Activated naive CD8-positive, alpha-beta T cell treated with anti-CD3 and anti-CD28 coated beads, Interleukin-2, amount 50 U/mL, for 24 hours (primary cell): ENCODE measurements around the gene SYNJ2.
A peak's percentile ranks its signal among the peaks of the same experiment; 100 is the strongest.

ENCODE experiments used
- ATAC-seq: fragments of 150-1000 bp; cut with Tn5 transposase; one replicate; pipeline ENCODE4 v1.10.0; 2021
- DNase-seq: peaks from one replicate; pipeline ENCODE4 v3.0.0; 2021
- H3K27ac Mint-ChIP-seq: one replicate; pipeline ENCODE4 v1.8.0; 2021; ENCODE audit warnings: mild to moderate bottlenecking, mixed read lengths
- H3K27me3 Mint-ChIP-seq: one replicate; pipeline ENCODE4 v1.8.0; 2021; ENCODE audit warnings: mixed read lengths
- H3K36me3 Mint-ChIP-seq: one replicate; pipeline ENCODE4 v1.8.0; 2021; ENCODE audit warnings: low read depth, mixed read lengths
- H3K4me1 Mint-ChIP-seq: one replicate; pipeline ENCODE4 v1.8.0; 2021; ENCODE audit warnings: mixed read lengths
- H3K4me3 Mint-ChIP-seq: one replicate; pipeline ENCODE4 v1.8.0; 2021; ENCODE audit warnings: mild to moderate bottlenecking, moderate library complexity, mixed read lengths
- H3K9me3 Mint-ChIP-seq: one replicate; pipeline ENCODE4 v1.8.0; 2021; ENCODE audit warnings: mixed read lengths

SYNJ2 gene

DNA sequence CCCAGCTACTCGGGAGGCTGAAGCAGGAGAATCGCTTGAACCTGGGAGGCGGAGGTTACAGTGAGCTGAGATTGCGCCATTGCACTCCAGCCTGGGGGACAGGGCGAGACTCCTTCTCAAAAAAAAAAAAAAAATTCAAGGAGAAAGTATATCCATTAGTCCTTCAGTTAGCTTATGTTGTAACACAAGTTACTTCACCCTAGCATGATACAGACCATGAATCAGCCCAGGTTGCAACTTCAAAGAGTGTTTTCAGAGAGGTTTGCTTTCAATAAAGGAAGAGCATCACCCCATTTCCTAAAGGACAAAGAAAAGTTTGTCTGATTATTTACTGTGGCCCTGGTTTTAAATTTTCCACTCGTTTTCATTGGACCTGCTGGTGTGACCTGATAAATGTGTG is 113.4 kb downstream of the SYNJ2 start:
- Mint-ChIP-seq H3K9me3 (no peaks in the 10 kb centered on the region), H3K4me3 (no peak overlapping the region), H3K27ac (no peak overlapping the region), H3K27me3 (no peaks in the 10 kb centered on the region), H3K36me3 (peaks cover 28% of the 10 kb centered on the region), H3K4me1 (no peaks in the 10 kb centered on the region)
- ATAC-seq (no peak), DNase-seq (no peak)

DNA sequence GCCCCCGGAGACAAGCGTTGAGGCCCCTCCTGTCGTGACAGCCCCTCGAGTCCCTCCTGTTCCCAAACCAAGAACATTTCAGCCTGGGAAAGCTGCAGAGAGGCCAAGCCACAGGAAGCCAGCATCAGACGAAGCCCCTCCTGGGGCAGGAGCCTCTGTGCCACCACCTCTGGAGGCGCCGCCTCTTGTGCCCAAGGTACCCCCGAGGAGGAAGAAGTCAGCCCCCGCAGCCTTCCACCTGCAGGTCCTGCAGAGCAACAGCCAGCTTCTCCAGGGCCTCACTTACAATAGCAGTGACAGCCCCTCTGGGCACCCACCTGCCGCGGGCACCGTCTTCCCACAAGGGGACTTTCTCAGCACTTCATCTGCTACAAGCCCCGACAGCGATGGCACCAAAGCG is 114.0 kb downstream of the SYNJ2 start:
- DNase-seq (no peak), ATAC-seq (no peak)
- Mint-ChIP-seq H3K9me3 (no peaks in the 10 kb centered on the region), H3K36me3 (peaks cover 28% of the 10 kb centered on the region), H3K27me3 (no peaks in the 10 kb centered on the region), H3K4me3 (no peak overlapping the region), H3K27ac (no peak overlapping the region), H3K4me1 (no peaks in the 10 kb centered on the region)

DNA sequence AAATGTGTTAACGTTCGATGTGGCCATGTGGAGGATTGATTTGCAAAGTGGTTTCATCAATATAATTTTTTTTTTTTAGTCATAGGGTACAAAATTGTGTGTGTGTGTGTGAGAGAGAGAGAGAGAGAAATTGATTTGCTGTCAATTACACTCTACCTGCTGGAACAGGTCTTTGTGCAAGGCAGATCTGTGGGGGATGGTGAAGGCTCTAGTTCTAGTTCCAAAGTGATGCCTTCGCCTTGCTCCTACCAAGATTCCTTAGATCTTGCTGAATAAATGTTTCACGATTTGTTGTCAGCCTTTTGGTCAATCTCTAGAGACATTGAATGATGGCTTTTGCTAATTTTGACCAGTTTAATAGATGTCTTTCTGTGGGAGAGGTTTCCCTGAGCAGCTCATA is 121.6 kb downstream of the SYNJ2 start:
- H3K27ac Mint-ChIP-seq, result no peak overlapping the region
- H3K4me3 Mint-ChIP-seq, result no peak overlapping the region
- ATAC-seq (no peak), DNase-seq (no peak)
- no peaks in the 10 kb centered on the region for H3K9me3 Mint-ChIP-seq
- H3K36me3 Mint-ChIP-seq, result peaks cover 8% of the 10 kb centered on the region
- H3K27me3 Mint-ChIP-seq, result no peaks in the 10 kb centered on the region
- H3K4me1 Mint-ChIP-seq, result no peaks in the 10 kb centered on the region

DNA sequence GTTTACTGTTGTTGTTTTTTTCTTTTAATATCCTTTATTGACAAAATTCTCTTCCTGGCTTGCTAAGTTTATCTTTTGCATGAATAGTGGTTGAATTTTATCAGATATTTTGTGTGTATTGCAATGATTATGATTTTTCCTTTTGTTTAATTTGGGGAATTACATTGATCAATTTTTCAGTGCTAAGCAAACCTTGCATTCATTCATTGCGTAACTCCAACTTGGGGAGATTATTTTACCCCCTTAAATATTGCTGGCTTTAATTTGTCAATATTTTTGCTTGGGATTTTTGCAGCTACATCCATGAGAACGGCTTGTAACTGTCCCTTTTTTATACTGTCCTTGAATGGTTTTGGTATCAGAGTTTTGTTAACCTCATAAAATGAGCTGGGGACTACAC is 123.0 kb downstream of the SYNJ2 start:
- ATAC-seq (no peak), DNase-seq (no peak)
- Mint-ChIP-seq H3K4me3 (no peak overlapping the region), H3K4me1 (no peaks in the 10 kb centered on the region), H3K27me3 (no peaks in the 10 kb centered on the region), H3K36me3 (peaks cover 8% of the 10 kb centered on the region), H3K27ac (no peak overlapping the region), H3K9me3 (no peaks in the 10 kb centered on the region)

DNA sequence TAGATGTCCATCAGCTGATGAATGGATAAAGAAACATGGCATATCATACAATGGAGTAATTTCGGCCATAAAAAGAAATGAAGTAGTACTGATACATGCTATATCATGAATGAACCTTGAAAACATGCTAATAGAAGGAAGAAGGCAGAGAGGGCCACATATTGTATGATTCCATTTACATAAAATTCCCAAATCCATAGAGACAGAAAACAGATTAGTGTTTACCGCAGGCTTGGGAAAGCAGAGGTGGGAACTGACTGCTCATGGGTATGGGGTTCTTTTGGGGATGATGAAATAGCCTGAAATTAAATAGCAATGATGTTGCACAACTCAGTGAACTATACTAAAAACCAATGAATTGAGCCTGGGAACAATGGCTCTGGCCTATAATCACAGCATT is 128.1 kb downstream of the SYNJ2 start:
- no peak for DNase-seq
- ATAC-seq, result no peak
- H3K9me3 Mint-ChIP-seq, result no peaks in the 10 kb centered on the region
- H3K4me3 Mint-ChIP-seq, result no peak overlapping the region
- no peaks in the 10 kb centered on the region for H3K27me3 Mint-ChIP-seq
- H3K36me3 Mint-ChIP-seq, result peaks cover 7% of the 10 kb centered on the region
- H3K27ac Mint-ChIP-seq, result no peak overlapping the region
- no peaks in the 10 kb centered on the region for H3K4me1 Mint-ChIP-seq

- H3K27me3 Mint-ChIP-seq, result no peaks in the 10 kb centered on the region
- DNase-seq, result no peak
- H3K4me1 Mint-ChIP-seq, result no peaks in the 10 kb centered on the region
- H3K4me3 Mint-ChIP-seq, result no peak overlapping the region
- ATAC-seq, result no peak
- H3K36me3 Mint-ChIP-seq, result peaks cover 7% of the 10 kb centered on the region
- no peaks in the 10 kb centered on the region for H3K9me3 Mint-ChIP-seq
- H3K27ac Mint-ChIP-seq, result no peak overlapping the region
These were observed 129.3 kb downstream of the SYNJ2 start for GRCh38 chr6:158110986-158111385.

GRCh38 chr6:158111987-158112386 is 130.3 kb downstream of the SYNJ2 start:
- no peaks in the 10 kb centered on the region for H3K9me3 Mint-ChIP-seq
- no peaks in the 10 kb centered on the region for H3K27me3 Mint-ChIP-seq
- peaks cover 7% of the 10 kb centered on the region for H3K36me3 Mint-ChIP-seq
- H3K4me1 Mint-ChIP-seq, result no peaks in the 10 kb centered on the region
- ATAC-seq (no peak), DNase-seq (no peak)
- H3K4me3 Mint-ChIP-seq, result no peak overlapping the region
- no peak overlapping the region for H3K27ac Mint-ChIP-seq

GRCh38 chr6:158113802-158114201 is 132.1 kb downstream of the SYNJ2 start:
- no peak overlapping the region for H3K4me3 Mint-ChIP-seq
- no peak overlapping the region for H3K27ac Mint-ChIP-seq
- no peaks in the 10 kb centered on the region for H3K4me1 Mint-ChIP-seq
- no peaks in the 10 kb centered on the region for H3K9me3 Mint-ChIP-seq
- ATAC-seq (no peak), DNase-seq (no peak)
- H3K36me3 Mint-ChIP-seq, result peaks cover 9% of the 10 kb centered on the region
- no peaks in the 10 kb centered on the region for H3K27me3 Mint-ChIP-seq

- H3K4me1 Mint-ChIP-seq, result no peaks in the 10 kb centered on the region
- no peaks in the 10 kb centered on the region for H3K9me3 Mint-ChIP-seq
- peaks cover 2% of the 10 kb centered on the region for H3K36me3 Mint-ChIP-seq
- no peak overlapping the region for H3K27ac Mint-ChIP-seq
- H3K27me3 Mint-ChIP-seq, result no peaks in the 10 kb centered on the region
- no peak overlapping the region for H3K4me3 Mint-ChIP-seq
- ATAC-seq (no peak), DNase-seq (no peak)
These were observed 133.4 kb downstream of the SYNJ2 start for GRCh38 chr6:158115102-158115501.

- DNase-seq (no peak), ATAC-seq (no peak)
- Mint-ChIP-seq H3K4me3 (no peak overlapping the region), H3K36me3 (peaks cover 2% of the 10 kb centered on the region), H3K27ac (no peak overlapping the region), H3K27me3 (no peaks in the 10 kb centered on the region), H3K9me3 (no peaks in the 10 kb centered on the region), H3K4me1 (no peaks in the 10 kb centered on the region)
These were observed 133.8 kb downstream of the SYNJ2 start for GRCh38 chr6:158115508-158115907.

GRCh38 chr6:158118886-158119285 is 137.2 kb downstream of the SYNJ2 start:
- H3K4me3 Mint-ChIP-seq, result no peak overlapping the region
- H3K27ac Mint-ChIP-seq, result no peak overlapping the region
- H3K36me3 Mint-ChIP-seq, result peaks cover 6% of the 10 kb centered on the region
- DNase-seq, result no peak
- H3K27me3 Mint-ChIP-seq, result no peaks in the 10 kb centered on the region
- ATAC-seq, result no peak
- H3K4me1 Mint-ChIP-seq, result no peaks in the 10 kb centered on the region
- no peaks in the 10 kb centered on the region for H3K9me3 Mint-ChIP-seq

GRCh38 chr6:158121335-158121734 is 139.7 kb downstream of the SYNJ2 start:
- Mint-ChIP-seq H3K27me3 (no peaks in the 10 kb centered on the region), H3K4me3 (no peak overlapping the region), H3K4me1 (no peaks in the 10 kb centered on the region), H3K36me3 (peaks cover 7% of the 10 kb centered on the region), H3K27ac (no peak overlapping the region), H3K9me3 (no peaks in the 10 kb centered on the region)
- DNase-seq, result no peak
- no peak for ATAC-seq

DNA sequence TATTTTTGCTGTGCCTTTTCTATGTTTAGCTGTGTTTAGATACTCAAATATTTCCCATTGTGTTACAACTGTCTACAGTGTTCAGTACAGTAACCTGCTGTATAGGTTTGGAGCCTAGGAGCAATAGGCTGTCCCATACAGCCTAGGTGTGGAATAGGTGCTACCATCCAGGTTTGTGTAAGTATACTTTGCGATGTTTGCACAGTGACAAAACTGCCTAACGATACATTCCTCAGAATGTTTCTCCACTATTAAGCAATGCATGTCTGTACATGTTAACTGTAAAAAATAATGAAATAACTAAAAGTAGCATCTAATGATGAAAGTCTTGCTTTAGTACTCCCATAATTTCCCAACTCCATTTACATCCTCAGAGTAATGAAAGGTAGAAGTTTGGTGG is 140.4 kb downstream of the SYNJ2 start:
- Mint-ChIP-seq H3K27me3 (no peaks in the 10 kb centered on the region), H3K36me3 (peaks cover 7% of the 10 kb centered on the region), H3K27ac (no peak overlapping the region), H3K4me3 (no peak overlapping the region), H3K9me3 (no peaks in the 10 kb centered on the region), H3K4me1 (no peaks in the 10 kb centered on the region)
- ATAC-seq (no peak), DNase-seq (no peak)

DNA sequence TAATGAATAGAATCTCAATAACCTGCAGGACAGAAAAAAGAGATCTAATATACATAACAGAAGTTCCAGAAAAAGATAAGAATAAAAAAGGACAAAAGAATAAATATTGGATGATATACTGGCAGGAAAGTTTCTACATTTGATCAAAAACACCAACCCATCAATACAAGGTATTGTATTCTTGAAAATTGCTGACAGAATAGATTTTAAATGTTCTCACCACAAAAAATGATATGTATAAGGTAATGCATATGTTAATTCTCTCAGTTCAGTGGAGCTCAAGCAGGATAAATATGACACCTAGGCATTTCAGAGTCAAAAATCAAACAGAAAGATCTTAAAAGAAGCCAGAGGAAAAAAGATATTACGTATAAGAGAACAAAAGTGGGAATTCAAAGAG is 142.6 kb downstream of the SYNJ2 start:
- Mint-ChIP-seq H3K27ac (no peak overlapping the region), H3K9me3 (no peaks in the 10 kb centered on the region), H3K4me1 (no peaks in the 10 kb centered on the region), H3K4me3 (no peak overlapping the region), H3K27me3 (no peaks in the 10 kb centered on the region), H3K36me3 (peaks cover 6% of the 10 kb centered on the region)
- no peak for DNase-seq
- ATAC-seq, result no peak

GRCh38 chr6:158125271-158125670 is 143.6 kb downstream of the SYNJ2 start:
- no peak overlapping the region for H3K4me3 Mint-ChIP-seq
- peaks cover 6% of the 10 kb centered on the region for H3K36me3 Mint-ChIP-seq
- no peak for DNase-seq
- no peaks in the 10 kb centered on the region for H3K4me1 Mint-ChIP-seq
- H3K27me3 Mint-ChIP-seq, result no peaks in the 10 kb centered on the region
- no peaks in the 10 kb centered on the region for H3K9me3 Mint-ChIP-seq
- no peak for ATAC-seq
- H3K27ac Mint-ChIP-seq, result no peak overlapping the region

GRCh38 chr6:158131926-158132325 is 150.3 kb downstream of the SYNJ2 start:
- Mint-ChIP-seq H3K36me3 (no peaks in the 10 kb centered on the region), H3K27ac (no peak overlapping the region), H3K4me3 (no peak overlapping the region), H3K4me1 (no peaks in the 10 kb centered on the region), H3K9me3 (no peaks in the 10 kb centered on the region), H3K27me3 (no peaks in the 10 kb centered on the region)
- ATAC-seq (no peak), DNase-seq (peak; percentile 6)
